ENCODE results near the gene NARF.
"Not testable (repeated sequence)": the region's sequence is repeated elsewhere in the genome, so short reads cannot be mapped to it uniquely, and the experiment has no call there.

The NARF gene

DNA sequence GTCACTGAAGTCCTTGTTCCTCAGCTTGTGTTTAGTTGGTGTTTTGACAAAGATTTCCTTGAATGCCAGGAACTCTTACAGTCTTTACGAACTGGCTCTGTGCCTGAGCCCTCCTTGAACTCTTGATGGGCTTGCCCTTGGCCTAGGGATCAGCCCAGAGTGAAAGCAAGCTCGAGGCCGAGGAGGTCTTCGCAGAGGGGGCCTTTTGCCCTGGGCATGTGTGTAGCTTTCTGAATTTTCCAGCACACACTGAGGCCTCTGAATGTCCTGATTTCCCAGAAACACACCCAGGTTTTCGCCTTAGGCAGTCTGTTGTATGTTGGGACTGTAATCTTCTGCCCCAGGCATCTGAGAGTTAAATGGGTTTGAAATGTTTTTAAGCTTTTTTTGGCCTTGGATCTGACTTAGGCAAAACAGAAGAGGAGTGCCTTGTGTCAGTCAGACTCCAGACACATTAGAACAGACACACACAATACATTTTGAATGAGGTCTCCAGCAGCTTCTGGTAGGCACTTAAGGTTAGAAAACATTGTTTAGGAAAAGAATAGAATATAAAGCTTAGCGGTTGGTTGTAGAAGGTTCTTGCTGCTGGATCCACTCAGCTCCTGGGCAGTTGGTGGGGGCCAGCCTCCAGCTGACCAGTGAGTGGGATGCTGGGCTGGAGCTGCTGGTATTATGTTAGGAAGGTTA lies 78.1 kb downstream of the NARF start:
- no peak for DNase-seq (ENCODE audit: low read depth in 2 of 2)

DNA sequence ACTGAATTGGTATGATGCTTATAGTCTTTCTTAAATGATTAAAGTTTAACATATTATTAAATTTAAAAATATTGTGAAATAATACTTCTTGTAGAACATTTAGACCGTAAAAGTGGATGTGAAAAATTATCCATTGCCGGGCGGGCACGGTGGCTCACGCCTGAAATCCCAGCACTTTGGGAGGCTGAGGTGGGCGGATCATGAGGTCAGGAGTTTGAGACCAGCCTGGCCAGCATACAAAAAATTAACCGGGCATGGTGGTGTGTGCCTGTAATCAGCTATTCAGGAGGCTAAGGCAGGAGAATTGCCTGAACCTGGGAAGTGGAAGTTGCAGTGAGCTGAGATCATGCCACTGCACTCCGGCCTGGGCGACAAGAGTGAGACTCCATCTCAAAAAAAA lies 78.7 kb downstream of the NARF start:
- DNase-seq (ENCODE audit: low read depth in 2 of 2): not testable (repeated sequence)

DNA sequence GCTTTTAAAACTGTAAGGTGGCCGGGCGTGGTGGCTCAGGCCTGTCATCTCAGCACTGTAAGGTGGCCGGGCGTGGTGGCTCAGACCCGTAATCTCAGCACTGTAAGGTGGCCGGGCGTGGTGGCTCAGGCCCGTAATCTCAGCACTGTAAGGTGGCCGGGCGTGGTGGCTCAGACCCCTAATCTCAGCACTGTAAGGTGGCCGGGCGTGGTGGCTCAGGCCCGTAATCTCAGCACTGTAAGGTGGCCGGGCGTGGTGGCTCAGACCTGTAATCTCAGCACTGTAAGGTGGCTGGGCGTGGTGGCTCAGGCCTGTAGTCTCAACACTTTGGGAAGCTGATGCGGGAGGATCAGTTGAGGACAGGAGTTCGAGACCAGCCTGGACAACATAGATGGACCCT lies 80.5 kb downstream of the NARF start:
- DNase-seq (ENCODE audit: low read depth in 2 of 2): not testable (repeated sequence)

Measured in stimulated activated CD8-positive, alpha-beta memory T cell treated with anti-CD3 and anti-CD28 coated beads, Interleukin-2, amount 100 ng/mL, for 1 hour (primary cell).